CD4-positive, alpha-beta T cell treated with Interleukin-10 for 1 hour (primary cell): ENCODE measurements around the gene LMBR1.
"Not testable (repeated sequence)": the region's sequence is repeated elsewhere in the genome, so short reads cannot be mapped to it uniquely, and the experiment has no call there.

ENCODE experiments used
- DNase-seq: peaks from one replicate; pipeline ENCODE4 v3.0.0-alpha.2; 2020

The LMBR1 gene, protein sequence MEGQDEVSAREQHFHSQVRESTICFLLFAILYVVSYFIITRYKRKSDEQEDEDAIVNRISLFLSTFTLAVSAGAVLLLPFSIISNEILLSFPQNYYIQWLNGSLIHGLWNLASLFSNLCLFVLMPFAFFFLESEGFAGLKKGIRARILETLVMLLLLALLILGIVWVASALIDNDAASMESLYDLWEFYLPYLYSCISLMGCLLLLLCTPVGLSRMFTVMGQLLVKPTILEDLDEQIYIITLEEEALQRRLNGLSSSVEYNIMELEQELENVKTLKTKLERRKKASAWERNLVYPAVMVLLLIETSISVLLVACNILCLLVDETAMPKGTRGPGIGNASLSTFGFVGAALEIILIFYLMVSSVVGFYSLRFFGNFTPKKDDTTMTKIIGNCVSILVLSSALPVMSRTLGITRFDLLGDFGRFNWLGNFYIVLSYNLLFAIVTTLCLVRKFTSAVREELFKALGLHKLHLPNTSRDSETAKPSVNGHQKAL

GRCh38 chr7:156892821-156893706 lies at the start of gene LMBR1:
Gene LMBR1, minus strand, starts transcription at chr7:156893183. Its CDS starts 190 bp downstream, at chr7:156892993.
- peak; percentile 96 for DNase-seq

DNA sequence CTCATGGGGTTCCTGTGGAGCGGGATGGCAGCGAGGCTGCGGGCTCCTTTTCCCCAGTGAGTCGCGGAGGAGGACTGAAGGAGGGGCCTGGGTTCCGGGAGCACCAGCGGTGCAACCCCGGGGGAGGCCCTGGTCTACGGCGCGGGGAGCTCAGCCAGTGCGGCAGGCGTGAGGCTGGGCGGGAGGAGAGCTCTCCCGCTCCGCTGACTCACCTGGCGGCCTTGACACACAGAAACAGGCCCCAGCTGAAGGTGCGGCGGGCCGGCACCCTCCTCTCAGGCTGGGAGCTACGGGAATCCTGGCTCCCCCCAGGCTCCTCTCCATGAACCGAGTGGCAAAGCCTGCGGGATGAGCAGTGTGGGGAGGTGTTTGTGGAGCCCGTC lies 49.7 kb upstream of the LMBR1 start:
- no peak for DNase-seq

- DNase-seq: no peak
Observed at GRCh38 chr7:156941393-156942182, 48.6 kb upstream of the LMBR1 start.

DNA sequence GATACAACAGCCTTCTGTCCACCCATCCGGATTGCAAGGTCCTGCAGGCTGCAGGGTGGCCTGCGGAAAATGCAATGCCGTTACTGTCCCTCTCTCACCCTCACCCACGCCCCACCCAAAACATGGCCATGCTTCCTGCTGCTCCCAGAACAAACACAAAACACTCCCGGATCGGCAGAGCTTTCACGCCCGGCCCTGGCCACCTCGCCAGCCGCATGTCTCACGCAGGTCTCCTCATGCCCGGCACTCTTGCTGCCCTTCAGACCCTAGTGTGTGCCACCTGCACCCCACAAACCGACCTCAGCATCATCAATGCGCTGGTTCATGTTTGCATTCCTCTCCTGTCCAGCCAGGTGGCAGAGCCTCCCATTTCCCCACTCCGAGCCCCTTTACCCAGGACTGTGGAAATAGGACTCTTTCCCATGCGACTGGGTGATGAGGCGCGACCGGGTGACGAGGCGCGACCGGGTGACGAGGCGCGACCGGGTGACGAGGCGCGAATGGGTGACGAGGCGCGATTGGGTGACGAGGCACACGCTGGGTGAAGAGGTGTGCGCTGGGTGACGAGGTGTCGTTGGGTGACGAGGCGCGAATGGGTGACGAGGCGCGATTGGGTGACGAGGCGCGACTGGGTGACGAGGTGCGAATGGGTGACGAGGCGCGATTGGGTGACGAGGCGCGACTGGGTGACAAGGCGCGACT lies 47.6 kb upstream of the LMBR1 start:
- no peak for DNase-seq

DNA sequence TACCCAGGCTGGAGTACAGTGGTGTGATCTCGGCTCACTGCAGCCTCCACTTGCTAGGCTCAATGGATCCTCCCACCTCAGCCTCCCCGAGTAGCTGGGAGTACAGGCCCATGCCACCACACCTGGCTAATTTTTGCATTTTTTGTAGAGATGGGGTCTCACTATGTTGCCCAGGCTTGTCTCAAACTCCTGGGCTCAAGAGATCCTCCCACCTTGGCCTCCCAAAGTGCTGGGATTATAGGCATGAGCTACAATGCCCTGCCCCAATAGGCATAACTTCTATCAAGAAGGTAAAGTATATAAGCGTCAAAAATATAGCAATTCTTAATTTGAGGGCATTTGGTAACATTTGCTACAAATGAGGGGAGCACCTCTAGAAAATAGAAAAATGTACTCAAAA lies 43.8 kb upstream of the LMBR1 start:
- DNase-seq: not testable (repeated sequence)

- DNase-seq: no peak
Observed at GRCh38 chr7:156935250-156935649, 42.3 kb upstream of the LMBR1 start.

DNA sequence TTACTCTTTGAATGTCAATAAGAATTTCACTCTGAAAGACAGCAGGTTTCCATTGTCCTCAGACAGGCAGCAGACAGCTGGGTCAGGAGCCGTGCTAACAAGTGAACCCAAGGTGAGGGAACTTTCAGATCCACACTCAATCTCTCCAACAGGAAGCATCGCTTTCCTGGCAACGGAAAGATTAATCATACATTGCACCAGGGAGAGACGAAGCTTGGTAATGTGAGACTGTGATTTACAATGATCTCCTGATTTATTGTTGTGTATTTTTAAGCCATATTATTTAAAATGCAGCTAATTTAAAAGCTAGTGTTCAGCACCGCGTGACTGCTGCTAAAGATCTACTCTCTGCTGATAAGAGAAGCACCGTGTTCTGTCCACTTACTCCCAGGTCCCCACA lies 39.0 kb upstream of the LMBR1 start:
- DNase-seq: no peak

DNA sequence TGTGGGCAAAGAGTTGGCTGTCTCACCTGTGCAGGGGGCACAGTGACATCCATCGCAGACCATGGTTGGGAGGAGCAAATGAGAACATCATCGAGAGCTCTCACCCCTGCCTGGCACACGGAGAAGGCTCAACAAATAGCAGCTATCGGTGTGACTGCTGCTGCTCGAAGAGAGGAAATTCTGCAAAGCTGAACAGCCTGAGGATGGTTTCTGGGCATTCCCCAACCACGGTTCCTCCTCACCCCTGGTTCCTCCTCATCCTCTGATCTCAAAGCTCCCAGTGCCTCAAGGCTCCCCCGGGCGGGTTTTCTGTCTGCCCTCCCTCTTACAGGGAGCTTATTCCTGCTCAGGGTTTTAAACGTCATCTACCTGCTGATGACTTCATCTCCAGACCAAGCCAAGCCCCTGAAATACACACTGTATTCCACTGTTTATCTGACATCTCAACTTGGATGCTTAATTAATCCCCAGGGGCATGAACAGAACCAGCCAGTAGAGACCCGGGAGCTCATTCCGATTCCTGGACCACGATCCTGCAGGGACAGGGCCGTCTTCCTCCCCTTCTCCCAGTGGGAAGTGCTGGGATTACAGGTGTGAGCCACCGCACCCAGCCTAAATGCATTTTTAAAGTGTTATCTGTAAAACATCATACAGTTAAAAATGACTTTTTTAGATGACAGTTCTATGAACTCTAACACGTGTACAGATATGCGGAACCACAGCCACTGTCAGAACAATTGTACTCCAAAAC lies 37.0 kb upstream of the LMBR1 start:
- DNase-seq: peak; percentile 31

- no peak for DNase-seq
Observed at GRCh38 chr7:156928406-156928747, 35.4 kb upstream of the LMBR1 start.

DNA sequence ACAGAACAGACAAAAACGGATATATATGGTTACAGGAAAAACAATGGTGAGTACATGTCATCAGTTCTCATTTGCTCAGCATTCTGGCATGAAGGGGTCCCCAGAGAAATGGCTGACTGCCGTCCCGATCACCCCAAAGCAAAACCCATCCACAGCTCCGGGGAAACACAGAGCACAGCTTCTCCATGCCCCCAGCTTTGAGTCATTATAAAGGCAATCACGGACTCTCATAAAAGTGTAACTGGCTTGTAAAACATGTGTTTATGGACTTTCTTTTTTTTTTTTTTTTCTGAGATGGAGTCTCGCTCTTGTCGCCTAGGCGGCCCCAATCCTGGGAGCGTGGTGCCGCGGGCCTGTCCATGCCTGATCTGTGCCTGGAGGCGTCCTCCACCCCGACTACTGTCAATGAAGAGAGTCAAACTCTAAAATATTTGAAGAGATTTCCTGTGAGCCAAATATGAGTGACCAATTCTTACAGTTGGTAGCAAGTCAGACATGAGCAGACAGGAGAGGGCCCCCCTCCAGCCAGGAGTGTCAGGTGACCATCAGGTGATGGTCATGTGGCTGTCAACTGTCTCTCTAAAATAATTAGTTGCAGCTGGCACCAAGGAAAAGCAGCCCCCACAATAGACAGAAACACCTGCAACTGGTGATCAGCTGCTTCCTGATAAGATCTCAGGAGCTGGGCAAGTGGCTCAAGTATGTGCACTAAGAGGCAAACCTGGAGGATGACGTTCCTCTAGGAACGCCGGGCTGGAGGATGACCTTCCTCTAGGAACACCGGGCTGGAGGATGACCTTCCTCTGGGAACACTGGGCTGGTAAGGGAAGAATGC lies 34.8 kb upstream of the LMBR1 start:
- no peak for DNase-seq

DNA sequence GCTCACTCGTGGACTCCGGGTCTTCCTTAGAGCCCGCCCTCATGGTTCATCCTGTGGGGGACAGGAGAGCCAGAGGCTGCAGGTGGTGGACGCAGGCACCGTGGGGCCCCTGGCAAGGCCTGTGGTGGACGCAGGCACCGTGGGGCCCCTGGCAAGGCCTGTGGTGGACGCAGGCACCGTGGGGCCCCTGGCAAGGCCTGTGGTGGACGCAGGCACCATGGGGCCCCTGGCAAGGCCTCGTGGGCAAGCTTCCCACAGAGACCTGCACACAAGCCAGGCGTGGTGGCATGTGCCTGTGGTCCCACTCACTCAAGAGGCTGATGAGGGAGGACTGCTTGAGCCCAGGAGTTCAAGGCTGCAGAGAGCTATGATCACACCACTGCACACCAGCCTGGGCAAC lies 32.8 kb upstream of the LMBR1 start:
- DNase-seq: not testable (repeated sequence)

GRCh38 chr7:156922304-156922703 lies 29.3 kb upstream of the LMBR1 start:
- DNase-seq: not testable (repeated sequence)

DNA sequence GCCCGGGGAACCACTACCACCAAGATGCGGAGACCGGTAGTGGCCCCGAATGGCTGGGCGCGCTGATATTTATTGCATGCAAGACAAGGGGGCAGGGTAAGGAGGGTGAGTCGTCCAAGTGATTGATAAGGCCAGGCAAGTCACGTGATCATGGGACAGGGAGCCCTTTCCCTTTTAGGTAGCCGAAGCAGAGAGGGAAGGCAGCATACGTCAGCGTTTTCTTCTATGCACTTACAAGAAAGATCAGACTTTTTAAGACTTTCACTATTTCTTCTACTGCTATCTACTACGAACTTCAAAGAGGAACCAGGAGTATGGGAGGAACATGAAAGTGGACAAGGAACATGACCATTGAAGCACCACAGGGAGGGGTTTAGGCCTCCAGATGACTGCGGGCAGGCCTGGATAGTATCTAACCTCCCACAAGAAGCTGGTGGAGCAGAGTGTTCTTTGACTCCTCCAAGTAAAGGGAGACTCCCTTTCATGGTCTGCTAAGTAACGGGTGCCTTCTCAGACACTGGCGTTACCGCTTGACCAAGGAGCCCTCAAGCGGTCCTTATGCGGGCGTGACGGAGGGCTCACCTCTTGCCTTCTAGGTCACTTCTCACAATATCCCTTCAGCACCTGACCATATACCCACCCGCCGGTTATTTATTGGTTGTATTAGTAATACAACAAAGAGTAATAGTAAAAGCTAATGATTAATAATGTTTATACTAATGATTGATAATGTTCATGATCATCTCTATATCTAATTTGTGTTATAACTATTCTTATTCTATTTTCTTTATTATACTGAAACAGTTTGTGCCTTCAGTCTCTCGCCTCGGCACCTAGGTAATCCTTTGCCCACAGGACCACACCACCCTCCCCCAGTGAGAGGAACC lies 27.7 kb upstream of the LMBR1 start:
- not testable (repeated sequence) for DNase-seq

DNA sequence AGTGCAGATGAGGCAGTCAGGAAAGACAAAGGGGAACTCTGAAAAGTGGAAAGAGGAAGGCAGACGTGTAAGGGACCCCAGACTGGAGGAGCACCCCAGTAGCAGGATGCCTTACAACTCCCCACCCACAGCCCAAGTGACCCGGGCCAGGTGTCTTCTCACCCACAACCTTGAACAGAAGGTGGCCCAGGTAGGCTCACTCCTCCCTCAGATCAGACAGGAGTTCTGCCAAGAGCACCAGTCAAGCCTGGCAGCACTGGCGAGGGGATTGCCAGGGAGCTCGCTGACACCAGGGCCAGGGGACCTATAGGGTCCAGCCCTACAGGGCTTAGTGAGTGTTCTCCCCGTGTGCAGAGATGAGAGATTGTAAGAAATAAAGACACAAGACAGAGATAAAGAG lies 27.1 kb upstream of the LMBR1 start:
- no peak for DNase-seq

DNA sequence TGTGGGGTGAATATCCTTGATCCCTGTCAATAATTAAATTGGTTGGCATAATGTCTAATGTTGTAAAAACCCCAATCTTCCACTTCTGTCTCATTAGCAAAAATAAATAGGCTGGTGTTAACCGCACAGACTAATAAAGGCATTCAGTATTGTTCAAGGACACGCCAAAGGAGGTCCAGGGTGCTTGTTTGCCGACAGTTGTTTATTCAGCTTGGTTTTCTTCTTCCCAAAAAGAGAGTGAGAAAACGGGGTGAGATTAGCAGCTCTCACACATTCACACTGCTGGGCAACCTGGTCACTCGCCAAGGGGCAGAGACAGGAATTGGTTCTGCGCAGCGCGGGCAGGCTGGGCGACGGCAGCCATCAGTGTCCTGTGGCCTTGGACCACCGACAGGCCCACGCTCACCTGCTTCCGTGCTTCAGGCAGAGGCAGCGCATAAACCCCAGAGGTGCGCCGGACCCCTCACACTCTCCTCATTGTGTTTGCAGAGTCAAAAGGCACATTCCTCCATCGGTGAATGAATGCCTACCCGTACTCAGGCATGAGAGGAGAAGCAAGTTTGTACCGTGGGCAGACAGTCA lies 26.2 kb upstream of the LMBR1 start:
- DNase-seq: no peak

- no peak for DNase-seq
Observed at GRCh38 chr7:156918635-156919034, 25.7 kb upstream of the LMBR1 start.

DNA sequence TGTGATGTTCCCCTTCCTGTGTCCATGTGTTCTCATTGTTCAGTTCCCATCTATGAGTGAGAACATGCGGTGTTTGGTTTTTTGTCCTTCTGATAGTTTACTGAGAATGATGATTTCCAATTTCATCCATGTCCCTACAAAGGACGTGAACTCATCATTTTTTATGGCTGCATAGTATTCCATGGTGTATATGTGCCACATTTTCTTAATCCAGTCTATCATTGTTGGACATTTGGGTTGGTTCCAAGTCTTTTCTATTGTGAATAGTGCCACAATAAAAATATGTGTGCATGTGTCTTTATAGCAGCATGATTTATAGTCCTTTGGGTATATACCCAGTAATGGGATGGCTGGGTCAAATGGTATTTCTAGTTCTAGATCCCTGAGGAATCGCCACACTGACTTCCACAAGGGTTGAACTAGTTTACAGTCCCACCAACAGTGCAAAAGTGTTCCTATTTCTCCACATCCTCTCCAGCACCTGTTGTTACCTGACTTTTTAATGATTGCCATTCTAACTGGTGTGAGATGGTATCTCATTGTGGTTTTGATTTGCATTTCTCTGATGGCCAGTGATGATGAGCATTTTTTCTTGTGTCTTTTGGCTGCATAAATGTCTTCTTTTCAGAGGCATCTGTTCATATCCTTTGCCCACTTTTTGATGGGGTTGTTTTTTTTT lies 16.7 kb upstream of the LMBR1 start:
- not testable (repeated sequence) for DNase-seq

- no peak for DNase-seq
Observed at GRCh38 chr7:156907656-156908055, 14.7 kb upstream of the LMBR1 start.

DNA sequence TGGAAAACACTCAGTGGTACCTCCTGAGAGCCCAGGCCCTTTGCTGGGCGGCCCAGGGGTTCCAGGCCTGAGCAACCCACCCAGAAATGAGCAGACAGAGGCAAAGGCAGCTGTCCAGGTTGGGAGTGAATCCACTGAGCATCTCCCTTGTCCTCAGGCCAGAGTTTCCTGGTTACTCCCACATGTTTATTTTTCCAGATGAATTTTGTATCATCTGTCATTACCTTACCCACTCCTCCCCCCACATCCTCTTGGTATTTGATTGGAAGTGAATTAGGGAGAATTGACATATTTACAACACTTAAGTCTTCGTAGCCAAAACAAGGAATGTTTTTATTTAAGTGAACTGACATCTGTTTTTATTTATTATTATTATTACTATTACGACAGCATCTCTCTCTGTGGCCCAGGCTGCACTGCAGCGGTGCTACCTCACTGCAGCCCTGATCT lies 13.2 kb upstream of the LMBR1 start:
- no peak for DNase-seq
